NCI-H510A (cell line): ENCODE results near the gene TEN1.
A peak's percentile ranks its signal among the peaks of the same experiment; 100 is the strongest.

Experiments
- DNase-seq: peaks from one replicate; lab custom pipeline; 2025; lab: John Stamatoyannopoulos, UW

The TEN1 gene

DNA sequence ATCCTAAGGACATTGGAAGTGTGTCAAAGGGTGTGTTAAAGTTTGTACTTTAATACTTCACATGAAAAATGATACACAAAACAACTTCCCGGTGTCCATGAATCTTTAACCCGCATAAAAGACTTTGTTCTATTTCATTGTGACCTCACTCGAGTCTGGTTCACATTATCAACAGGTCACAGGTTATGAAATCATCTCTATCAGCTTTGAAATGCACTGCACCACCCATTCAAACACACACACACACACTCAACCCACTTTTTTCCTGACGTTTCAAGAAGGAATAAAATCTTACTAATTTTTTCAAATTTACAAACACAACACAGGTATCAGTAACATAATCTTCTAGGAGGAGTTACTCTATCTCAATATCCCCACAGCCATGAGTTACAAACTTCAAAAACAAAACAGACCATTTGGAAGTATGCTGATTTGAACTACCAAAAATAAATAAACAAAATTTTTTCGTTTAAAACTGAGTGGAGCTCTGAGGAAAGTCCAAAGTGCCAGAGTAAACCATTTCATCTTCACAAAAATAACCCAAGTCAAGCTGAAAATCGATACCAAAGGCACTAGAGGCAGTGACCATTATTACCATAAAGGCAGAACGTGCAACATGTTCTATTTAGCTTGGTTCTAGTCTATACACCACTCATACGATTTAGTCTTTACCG lies 2.7 kb upstream of the TEN1 start:
- DNase-seq: no peak

GRCh38 chr17:75979705-75980187 lies 706 bp downstream of the TEN1 start:
- no peak for DNase-seq

- DNase-seq: no peak
These were observed 1.4 kb downstream of the TEN1 start for GRCh38 chr17:75980188-75981018.

GRCh38 chr17:75981019-75981615 lies 2.1 kb downstream of the TEN1 start:
- DNase-seq: no peak

DNA sequence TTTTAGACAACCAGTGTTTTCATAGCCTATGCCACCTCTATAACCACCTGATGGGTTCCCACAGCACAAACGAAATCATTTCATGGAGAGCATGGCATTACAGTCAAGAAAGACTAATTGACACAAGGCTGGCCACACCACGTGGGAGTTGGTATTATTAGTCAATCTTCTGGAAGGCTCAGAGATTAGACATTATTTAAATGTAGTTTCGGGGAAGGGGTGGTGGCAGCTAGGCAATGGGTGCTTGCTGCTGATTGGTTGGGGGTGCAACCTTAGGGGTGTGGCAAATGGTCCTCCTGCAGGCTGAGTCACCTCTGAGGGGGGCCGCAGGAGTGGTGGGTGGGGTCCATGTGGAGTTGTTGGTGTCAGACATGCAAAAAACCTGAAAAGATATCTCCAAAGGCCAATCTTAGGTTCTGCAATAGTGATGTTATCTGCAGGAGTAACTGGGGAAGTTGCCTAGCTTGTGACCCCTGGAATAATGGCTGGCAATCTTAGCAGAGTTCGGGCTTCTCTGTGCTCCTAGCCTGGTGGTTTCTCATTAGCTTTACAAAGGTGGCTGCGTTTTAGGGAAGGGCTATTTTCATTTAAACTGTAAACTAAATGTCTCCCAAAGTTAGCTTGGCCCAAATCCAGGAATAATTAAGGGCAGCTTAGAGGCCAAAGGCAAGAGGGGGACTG lies 4.6 kb downstream of the TEN1 start:
- DNase-seq: no peak

GRCh38 chr17:75985986-75986385 lies 6.9 kb downstream of the TEN1 start:
- DNase-seq: no peak

DNA sequence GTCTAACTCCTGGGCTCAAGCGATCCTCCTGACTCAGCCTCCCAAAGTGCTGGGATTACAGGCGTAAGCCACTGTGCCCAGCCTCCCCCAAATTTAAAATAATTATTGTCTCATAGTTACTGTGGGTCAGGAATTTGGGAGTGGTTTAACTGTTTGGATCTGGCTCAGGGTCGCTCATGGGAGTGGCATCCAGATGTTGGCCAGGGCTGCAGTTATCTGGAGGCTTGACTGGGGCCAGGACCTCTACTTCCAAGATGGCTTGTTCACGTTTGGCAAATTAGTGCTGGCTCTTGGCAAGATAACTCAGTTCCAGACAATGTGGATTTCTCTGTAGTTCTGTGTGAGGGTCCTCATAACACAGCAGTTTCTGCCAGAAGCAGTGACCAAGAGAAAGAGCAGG lies 8.0 kb downstream of the TEN1 start:
- no peak for DNase-seq

- DNase-seq: no peak
These were observed 12.4 kb downstream of the TEN1 start for GRCh38 chr17:75991396-75991795.

DNA sequence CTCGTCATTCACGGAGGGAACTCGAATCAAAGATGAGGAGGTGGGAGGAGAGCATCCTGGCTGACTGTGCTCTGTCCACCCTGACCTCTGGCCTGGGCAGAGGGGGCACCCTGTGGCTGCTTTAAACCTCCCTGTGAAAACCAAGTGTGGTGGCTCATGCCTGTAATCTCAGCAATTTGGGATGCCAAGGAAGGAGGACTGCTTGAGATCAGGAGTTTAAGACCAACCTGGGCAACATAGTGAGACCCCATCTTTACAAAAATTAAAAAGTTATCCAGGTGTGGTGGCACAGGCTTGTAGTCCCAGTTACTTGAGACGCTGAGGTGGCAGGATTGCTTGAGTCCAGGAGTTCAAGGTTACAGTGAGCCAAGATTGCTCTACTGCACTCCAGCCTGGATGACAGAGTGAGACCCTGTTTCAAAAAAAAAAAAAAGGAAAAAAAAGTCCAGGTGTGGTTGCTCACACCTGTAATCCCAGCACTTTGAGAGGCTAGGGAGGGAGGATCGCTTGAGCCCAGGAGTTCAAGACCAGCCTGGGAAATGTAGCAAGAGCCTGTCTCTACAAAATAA lies 15.8 kb downstream of the TEN1 start:
- DNase-seq: no peak

GRCh38 chr17:75995385-75995925 lies 16.4 kb downstream of the TEN1 start:
- no peak for DNase-seq

DNA sequence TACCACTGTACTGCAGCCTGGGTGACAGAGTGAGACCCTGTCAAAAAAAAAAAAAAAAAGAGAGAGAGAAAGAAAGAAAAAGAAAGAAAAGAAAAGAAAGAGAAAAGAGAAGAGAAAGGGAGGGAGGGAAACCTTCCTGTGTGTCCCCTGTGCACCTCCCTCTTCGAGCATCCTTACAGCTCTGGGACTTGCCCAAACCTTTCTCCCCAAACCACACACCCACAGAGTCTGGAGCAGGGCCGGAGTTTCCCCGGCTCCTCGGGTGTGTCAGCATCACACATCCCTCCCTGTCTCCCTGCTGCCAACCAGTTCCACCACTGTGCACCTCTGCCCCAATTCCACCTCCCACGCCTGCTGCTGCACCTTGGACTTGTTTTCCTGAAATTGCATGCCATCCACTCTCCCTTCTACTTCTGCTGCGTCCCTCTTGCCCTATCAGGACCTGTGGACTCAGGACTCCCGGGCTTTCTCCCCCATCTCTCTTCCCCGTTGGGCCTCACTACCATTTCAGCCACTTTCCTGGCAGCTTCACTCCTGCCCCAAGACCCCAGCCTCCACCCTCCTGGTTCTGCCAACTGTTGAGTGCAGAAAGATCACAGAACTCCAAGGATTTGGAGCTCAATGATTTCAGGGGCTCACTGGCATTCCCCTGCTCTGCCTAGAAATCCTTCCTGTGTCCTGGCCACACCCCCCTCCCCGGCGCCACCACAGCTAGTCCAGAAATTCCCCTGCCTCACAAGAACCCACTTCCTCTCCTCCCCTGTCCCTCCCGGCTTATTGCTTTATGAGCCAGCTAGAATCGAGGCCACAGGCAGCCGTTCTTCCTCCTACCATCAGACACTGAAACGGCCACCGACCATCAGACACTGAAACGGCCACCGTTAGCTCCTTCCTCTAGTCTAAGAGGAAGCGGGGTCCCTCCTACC lies 17.9 kb downstream of the TEN1 start:
- DNase-seq: no peak

DNA sequence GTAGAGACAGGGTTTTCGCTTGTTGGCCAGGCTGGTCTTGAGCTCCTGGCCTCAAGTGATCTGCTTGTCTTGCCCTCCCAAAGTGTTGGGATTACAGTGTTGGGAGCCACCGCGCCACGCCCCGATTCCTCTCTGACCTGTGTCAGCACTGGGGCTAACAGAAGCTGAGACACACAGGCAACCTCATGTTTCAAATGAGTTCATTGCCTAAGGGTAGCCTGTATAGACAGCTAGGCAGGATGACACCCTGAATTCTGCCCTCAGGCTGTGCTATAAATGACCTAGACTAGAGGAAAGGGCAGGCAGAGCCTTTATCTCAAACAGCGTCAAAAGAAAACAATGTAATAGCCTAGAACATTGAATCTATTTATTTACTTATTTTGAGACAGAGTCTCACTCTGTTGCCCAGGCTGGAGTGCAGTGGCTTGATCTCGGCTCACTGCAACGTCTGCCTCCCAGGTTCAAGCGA lies 19.3 kb downstream of the TEN1 start:
- no peak for DNase-seq

DNA sequence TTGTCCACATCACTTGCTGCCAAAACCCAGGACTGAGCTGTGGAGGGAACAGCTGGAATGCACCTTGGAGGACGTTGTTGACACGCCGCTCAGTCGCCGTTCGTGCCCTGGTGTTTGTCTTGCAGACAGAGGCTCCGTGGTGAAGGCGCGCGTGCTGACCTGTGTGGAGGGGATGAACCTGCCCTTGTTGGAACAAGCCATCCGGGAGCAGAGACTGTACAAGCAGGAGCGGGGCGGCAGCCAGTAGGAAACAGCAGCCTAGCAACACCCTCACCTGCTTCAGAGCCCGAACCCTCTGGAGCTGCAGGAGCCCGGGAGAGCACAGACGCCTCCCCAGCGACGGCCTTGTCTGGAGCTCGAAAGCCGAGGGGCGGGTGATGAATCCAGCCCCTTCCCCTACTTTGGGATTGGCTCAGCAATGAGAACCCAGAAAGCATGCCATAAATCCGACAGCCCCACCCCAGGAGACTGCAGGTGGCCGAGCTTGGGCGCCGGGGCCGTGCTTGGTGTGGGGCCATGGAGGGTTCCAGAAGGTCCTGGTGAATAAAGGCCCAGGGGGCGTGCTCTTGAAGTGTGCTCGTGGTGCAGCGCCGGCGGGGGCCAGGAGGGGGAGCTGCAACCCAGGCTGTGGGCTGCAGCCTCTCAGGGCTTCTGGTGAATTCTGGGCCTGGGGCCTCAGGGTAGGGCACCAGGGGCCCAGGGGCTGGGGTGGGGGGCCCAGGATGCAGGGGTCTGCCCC lies 21.1 kb downstream of the TEN1 start:
- DNase-seq: no peak

GRCh38 chr17:76000755-76001521 lies 21.9 kb downstream of the TEN1 start, which contains the start of gene CDK3:
TSS of gene CDK3 (plus strand) at chr17:76000855. CDS start at chr17:76001426, 571 bp downstream.
- no peak for DNase-seq

DNA sequence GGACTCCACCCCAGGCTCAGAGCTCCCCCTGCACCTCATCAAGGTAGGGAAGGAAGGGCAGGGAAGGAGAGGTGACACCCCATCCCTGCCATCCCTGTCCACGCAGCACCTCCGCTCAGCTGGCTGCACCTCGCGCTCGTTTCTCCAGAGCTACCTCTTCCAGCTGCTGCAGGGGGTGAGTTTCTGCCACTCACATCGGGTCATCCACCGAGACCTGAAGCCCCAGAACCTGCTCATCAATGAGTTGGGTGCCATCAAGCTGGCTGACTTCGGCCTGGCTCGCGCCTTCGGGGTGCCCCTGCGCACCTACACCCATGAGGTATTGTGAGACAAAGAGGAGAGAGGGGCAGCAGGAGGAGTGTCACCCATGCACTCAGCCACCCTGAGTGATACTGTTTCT lies 23.1 kb downstream of the TEN1 start:
- no peak for DNase-seq

DNA sequence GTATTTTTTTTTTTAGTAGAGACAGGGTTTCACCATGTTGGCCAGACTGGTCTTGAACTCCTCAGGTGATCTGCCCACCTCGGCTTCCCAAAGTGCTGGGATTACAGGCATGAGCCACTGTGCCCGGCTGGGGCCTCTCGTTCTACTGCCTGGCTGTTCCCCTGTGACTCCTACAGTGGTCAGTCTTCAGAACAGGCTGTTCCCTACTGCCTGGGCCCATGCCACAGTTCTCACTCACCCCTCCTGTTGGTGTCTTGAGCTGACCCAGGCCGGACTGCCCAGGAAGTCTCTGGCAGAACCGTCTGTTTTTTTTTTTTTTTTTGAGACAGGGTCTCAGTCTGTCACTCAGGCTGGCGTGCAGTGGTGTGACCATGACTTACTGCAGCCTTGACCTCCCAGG lies 24.9 kb downstream of the TEN1 start:
- DNase-seq: no peak

DNA sequence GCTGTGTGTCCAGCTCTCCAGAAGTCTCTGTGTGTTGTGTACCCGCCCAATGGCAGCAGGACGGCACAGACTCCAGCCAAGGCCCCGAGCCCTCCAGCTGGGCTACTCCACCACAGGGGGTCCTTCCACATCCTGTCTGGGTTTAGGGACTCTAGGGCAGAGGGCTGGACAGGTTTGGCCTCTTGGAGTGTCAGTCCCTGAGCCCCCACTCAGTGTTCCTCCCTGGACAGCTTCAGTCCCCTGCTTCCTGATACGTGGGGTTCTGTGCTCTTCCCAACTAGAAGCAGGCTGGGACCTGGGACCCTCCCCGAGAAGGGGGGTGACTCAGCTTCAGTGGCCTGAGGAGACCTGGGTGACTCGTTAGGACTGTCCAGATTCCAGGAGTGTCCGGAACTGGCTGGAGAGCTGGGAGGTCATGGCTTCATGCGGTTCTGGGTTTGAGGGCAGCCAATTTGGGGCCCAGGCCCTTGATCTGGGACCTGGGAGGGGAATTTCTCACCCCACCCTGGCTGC lies 25.8 kb downstream of the TEN1 start:
- DNase-seq: no peak

GRCh38 chr17:76005263-76006149 lies 26.5 kb downstream of the TEN1 start:
- peak; percentile 29 for DNase-seq
